A549 (cell line): ENCODE results near the gene TIMM50. TPM values are rescaled to one million over a fixed set of nuclear protein-coding genes. Genes with fewer than 3 reads are reported as not detected.

Experiments
- ATAC-seq, 2 experiments: fragments of 200-7000 bp in 1 of 2; fragments of >200 bp in 1 of 2; cut with Nextera tagmentation in 1 of 2; cut with Tn5 transposase in 1 of 2; 3 replicates each; pipeline versions ENCODE4 v1.8.0 to v1.9.1; 2018 to 2020; ENCODE audit warnings: mild to moderate bottlenecking in 1 of 2, moderate library complexity in 1 of 2
- CTCF ChIA-PET: fragments of 300-600 bp; sonication (Branson Sonifier 250); formaldehyde crosslinking; extraction: SDS; loops from one replicate; lab custom pipeline; 2021; ENCODE audit warnings: antibody characterized with exemption, inconsistent platforms; lab: Yijun Ruan, JAX
- POLR2A ChIA-PET: fragments of 350-600 bp; formaldehyde crosslinking; extraction: SDS; loops from one replicate; lab custom pipeline; 2021; ENCODE audit warnings: antibody characterized with exemption, inconsistent platforms; lab: Yijun Ruan, JAX
- DNase-seq, 2 experiments: peaks; one replicate each; pipeline versions ENCODE4 v3.0.0 to v3.0.0-alpha.2; 2011 to 2016; ENCODE audit warnings: low read depth in 1 of 2, low spot score in 1 of 2
- FAIRE-seq: peaks from 2 replicates; lab custom pipeline; 2011; peaks lifted over from hg19 to GRCh38; lab: Jason Lieb, UNC
- H3K27ac ChIP-seq, 2 experiments: fragments of >200 bp; sonication (Bioruptor Twin); formaldehyde crosslinking; 3 replicates each; pipeline ENCODE4 v1.5.1; 2016 to 2017
- H3K4me1 ChIP-seq: fragments of >200 bp; sonication (Bioruptor Twin); formaldehyde crosslinking; 3 replicates; pipeline ENCODE4 v1.6.1; 2016
- H3K4me2 ChIP-seq: fragments of >200 bp; sonication (Bioruptor Twin); formaldehyde crosslinking; 3 replicates; pipeline ENCODE4 v1.6.1; 2016
- H3K4me3 ChIP-seq: fragments of >200 bp; sonication (Bioruptor Twin); formaldehyde crosslinking; 3 replicates; pipeline ENCODE4 v1.5.1; 2016
- H3K9me3 ChIP-seq: fragments of >200 bp; sonication (Bioruptor Twin); formaldehyde crosslinking; 3 replicates; pipeline ENCODE4 v1.6.1; 2016
- CBX2 ChIP-seq: fragments of 200-600 bp; sonication (generic); IDR thresholded peaks from 2 replicates; pipeline ENCODE4 v1.6.1; 2016; ENCODE audit warnings: low read depth, mild to moderate bottlenecking, borderline replicate concordance
- CBX8 ChIP-seq: fragments of 200-600 bp; sonication (generic); IDR thresholded peaks from 2 replicates; pipeline ENCODE4 v1.6.1; 2016
- CHD4 ChIP-seq: fragments of 200-600 bp; sonication (generic); IDR thresholded peaks from 2 replicates; pipeline ENCODE4 v1.6.1; 2016; ENCODE audit warnings: antibody characterized with exemption, mild to moderate bottlenecking, borderline replicate concordance
- EP300 ChIP-seq, 2 experiments: fragments of >200 bp; sonication (Bioruptor Twin); formaldehyde crosslinking; IDR thresholded peaks; 2 replicates in 1 of 2; 3 replicates in 1 of 2; pipeline ENCODE4 v1.6.1; 2016 to 2017
- FOXS1 ChIP-seq: fragments of 250-450 bp; sonication (Bioruptor Pico); IDR thresholded peaks from 2 replicates; pipeline ENCODE4 v1.5.0; 2020; ENCODE audit warnings: mild to moderate bottlenecking, moderate library complexity
- GATA3 ChIP-seq: IDR thresholded peaks from 2 replicates; pipeline ENCODE4 v1.6.1; 2012; ENCODE audit warnings: borderline replicate concordance
- HDAC2 ChIP-seq: fragments of 200-600 bp; sonication (generic); IDR thresholded peaks from 2 replicates; pipeline ENCODE4 v1.6.1; 2016
- HEYL ChIP-seq: fragments of 250-450 bp; sonication (Bioruptor Pico); IDR thresholded peaks from 2 replicates; pipeline ENCODE4 v1.8.0; 2021; ENCODE audit warnings: mild to moderate bottlenecking, moderate library complexity
- JUN ChIP-seq, 2 experiments: fragments of >200 bp; sonication (Bioruptor Twin); formaldehyde crosslinking; IDR thresholded peaks; 2 replicates in 1 of 2; 3 replicates in 1 of 2; pipeline ENCODE4 v1.6.1; 2016 to 2017
- PHF8 ChIP-seq: fragments of 200-600 bp; sonication (generic); IDR thresholded peaks from 2 replicates; pipeline ENCODE4 v1.6.1; 2016; ENCODE audit warnings: low read depth, mild to moderate bottlenecking, antibody characterized with exemption, moderate library complexity, borderline replicate concordance
- RAD21 ChIP-seq, 2 experiments: fragments of >200 bp in 1 of 2; sonication (Bioruptor Twin) in 1 of 2; formaldehyde crosslinking in 1 of 2; IDR thresholded peaks in 1 of 2; conservative IDR thresholded peaks in 1 of 2; 2 replicates in 1 of 2; 3 replicates in 1 of 2; pipeline ENCODE4 v1.6.1; 2012 to 2018; ENCODE audit warnings: inconsistent platforms in 1 of 2
- ZNF302 ChIP-seq: fragments of 250-450 bp; sonication (Bioruptor Pico); IDR thresholded peaks from 2 replicates; pipeline ENCODE4 v1.9.0; 2021; ENCODE audit warnings: inconsistent platforms, mild to moderate bottlenecking, moderate library complexity
- WGBS: methylation state at CpG from one replicate; pipeline ENCODE4 v1.1.6; 2017; ENCODE audit errors: missing lambda C conversion rate; 5-methylcytosine and 5-hydroxymethylcytosine counted together
- polyA plus RNA-seq, 4 experiments: library from polyadenylated mRNA; depleted of rRNA in 3 of 4; stranded (reverse); fragments of >200 nt; fragmentation: RNase III in 1 of 4; extraction: RNeasy Plus Mini Kit Qiagen cat#74134 plus additional on column Dnase treatment in 1 of 4; gene quantifications; 2 replicates in 3 of 4; 3 replicates in 1 of 4; pipeline ENCODE4 v1.2.3, GENCODE V29; 2011 to 2017
- TF ChIP-seq, protein P1 (sequence below): fragments of >200 bp; sonication (Bioruptor Twin); formaldehyde crosslinking; IDR thresholded peaks from 3 replicates; pipeline ENCODE4 v1.6.1; 2016
- TF ChIP-seq, protein P2 (sequence below): fragments of 250-450 bp; sonication (Bioruptor Pico); IDR thresholded peaks from 2 replicates; pipeline ENCODE4 v1.5.0; 2020; ENCODE audit warnings: low read depth, mild to moderate bottlenecking, moderate library complexity
- TF ChIP-seq, protein P3 (sequence below): IDR thresholded peaks from 2 replicates; pipeline ENCODE4 v1.6.1; 2012
- TF ChIP-seq, protein P4 (sequence below): fragments of 250-450 bp; sonication (Bioruptor Pico); IDR thresholded peaks from 2 replicates; pipeline ENCODE4 v1.5.0; 2021; ENCODE audit warnings: mild to moderate bottlenecking, moderate library complexity, borderline replicate concordance
- TF ChIP-seq, protein P5 (sequence below): fragments of 150-350 bp; IDR thresholded peaks from 2 replicates; pipeline ENCODE4 v1.6.1; 2014; ENCODE audit warnings: low read depth, mild to moderate bottlenecking, low read length
- TF ChIP-seq, protein P6 (sequence below): fragments of 450-650 bp; IDR thresholded peaks from 2 replicates; pipeline ENCODE4 v1.6.1; 2014; ENCODE audit warnings: antibody characterized with exemption

Gene TIMM50
- polyA plus RNA-seq, 2 of the 4 experiments (the other 2 are of a cell fraction), result 204 to 234 TPM

DNA sequence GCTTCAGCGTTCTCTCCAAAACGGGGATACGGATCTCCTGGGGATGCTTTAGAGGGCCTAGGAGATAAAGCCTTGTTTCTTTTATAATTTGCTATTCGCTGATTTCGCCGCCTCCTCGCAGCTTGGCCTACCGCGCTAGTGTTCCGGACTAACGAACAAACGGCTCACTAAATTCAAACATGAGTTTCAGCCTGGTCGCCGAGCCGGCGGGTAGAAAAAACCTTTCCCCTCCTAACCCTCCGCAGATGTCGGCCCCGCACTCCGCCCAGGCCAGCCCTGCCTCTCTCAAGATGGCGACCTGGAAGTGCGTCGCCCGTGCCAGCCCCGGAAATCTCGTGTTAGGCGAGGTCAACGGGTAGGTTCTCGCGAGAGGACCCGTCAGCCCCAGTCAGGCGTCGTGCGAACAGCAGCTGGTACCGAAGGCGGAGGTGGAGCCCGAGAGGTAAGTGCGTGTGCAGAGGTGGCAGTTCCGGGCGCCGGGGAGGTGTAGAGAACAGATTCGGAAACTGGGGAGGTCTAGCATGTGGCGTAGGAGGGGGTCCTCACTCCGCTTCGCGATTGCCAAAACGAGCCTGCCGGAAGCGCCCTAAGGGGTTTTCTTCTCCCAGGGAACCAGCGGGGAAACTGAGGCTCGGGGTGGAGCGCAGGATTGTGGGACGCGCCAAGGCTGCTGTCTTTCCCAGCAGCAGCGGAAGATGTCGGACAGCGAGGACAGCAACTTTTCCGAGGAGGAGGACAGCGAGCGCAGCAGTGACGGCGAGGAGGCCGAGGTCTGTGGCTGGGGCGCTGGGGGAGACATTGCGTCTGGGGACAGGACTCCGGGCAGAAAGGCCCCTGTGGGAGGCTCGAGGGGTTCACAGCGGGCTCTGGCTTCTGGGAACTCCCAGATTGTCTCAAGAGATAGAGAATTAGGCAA lies 35.2 kb upstream of the TIMM50 start, which contains the start of gene SUPT5H (continued):
- TF ChIP-seq HEYL (CRISPR knock-in tag), result no peak
- TF ChIP-seq, protein P1, sequence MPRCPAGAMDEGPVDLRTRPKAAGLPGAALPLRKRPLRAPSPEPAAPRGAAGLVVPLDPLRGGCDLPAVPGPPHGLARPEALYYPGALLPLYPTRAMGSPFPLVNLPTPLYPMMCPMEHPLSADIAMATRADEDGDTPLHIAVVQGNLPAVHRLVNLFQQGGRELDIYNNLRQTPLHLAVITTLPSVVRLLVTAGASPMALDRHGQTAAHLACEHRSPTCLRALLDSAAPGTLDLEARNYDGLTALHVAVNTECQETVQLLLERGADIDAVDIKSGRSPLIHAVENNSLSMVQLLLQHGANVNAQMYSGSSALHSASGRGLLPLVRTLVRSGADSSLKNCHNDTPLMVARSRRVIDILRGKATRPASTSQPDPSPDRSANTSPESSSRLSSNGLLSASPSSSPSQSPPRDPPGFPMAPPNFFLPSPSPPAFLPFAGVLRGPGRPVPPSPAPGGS, result peak; percentile 96; the same call in 2 of the 3 replicates
- TF ChIP-seq, protein P2, sequence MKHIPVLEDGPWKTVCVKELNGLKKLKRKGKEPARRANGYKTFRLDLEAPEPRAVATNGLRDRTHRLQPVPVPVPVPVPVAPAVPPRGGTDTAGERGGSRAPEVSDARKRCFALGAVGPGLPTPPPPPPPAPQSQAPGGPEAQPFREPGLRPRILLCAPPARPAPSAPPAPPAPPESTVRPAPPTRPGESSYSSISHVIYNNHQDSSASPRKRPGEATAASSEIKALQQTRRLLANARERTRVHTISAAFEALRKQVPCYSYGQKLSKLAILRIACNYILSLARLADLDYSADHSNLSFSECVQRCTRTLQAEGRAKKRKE (CRISPR knock-in tag), result peak; percentile 64; the same call in 1 of the 2 replicates
- TF ChIP-seq, protein P3, sequence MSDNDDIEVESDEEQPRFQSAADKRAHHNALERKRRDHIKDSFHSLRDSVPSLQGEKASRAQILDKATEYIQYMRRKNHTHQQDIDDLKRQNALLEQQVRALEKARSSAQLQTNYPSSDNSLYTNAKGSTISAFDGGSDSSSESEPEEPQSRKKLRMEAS, result peak; percentile 100

DNA sequence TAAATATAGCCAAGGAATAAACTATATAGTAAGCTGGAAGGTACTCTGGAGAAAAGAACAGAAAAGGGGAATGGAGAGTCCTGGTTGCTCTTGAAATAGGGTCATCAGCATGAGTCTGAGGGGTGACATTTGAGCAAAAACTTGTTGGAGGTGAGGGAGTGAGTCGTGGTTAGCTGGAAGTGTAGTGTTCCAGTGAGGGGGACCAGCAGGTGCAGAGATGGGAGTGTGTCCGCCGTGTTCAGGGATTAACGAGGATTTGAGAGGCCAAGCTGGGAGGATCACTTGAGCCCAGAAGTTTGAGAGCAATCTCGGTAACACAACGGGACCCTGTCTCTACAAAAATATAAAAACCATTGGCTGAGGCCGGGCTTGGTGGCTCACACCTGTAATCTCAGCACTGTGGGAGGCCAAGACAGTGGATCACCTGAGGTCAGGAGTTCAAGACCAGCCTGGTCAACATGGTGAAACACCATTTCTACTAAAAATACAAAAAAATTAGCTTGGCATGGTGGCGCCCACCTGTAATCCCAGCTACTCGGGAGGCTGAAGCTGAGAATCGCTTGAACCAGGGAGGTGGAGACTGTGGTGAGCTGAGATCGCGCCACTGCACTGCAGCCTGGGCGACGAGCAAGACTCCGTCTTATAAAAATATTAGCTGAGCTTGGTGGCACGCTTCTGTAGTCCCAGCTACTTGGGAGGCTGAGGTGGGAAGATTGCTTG lies 34.1 kb upstream of the TIMM50 start:
- Histone ChIP-seq H3K27ac (peak overlapping the region; percentile 86 to 90), H3K9me3 (no peaks in the 10 kb centered on the region), H3K4me1 (peaks cover 26% of the 10 kb centered on the region; the same call in 2 of the 3 replicates), H3K4me2 (peak overlapping the region; percentile 76), H3K4me3 (peak overlapping the region; percentile 80)
- TF ChIP-seq CHD4 (no peak), RAD21 (conservative IDR thresholded peaks at IDR 0.05 in 1 of 2, IDR thresholded peaks at IDR 0.05 in 1 of 2) (no peak), FOXS1 (CRISPR knock-in tag) (no peak), GATA3 (no peak), CBX2 (no peak), JUN (IDR thresholded peaks at IDR 0.05) (no peak), EP300 (IDR thresholded peaks at IDR 0.05) (no peak), CBX8 (no peak), PHF8 (no peak), ZNF302 (no peak), HDAC2 (no peak)
- TF ChIP-seq, protein P4, sequence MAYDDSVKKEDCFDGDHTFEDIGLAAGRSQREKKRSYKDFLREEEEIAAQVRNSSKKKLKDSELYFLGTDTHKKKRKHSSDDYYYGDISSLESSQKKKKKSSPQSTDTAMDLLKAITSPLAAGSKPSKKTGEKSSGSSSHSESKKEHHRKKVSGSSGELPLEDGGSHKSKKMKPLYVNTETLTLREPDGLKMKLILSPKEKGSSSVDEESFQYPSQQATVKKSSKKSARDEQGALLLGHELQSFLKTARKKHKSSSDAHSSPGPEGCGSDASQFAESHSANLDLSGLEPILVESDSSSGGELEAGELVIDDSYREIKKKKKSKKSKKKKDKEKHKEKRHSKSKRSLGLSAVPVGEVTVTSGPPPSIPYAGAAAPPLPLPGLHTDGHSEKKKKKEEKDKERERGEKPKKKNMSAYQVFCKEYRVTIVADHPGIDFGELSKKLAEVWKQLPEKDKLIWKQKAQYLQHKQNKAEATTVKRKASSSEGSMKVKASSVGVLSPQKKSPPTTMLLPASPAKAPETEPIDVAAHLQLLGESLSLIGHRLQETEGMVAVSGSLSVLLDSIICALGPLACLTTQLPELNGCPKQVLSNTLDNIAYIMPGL (CRISPR knock-in tag), result no peak
- TF ChIP-seq, protein P5, sequence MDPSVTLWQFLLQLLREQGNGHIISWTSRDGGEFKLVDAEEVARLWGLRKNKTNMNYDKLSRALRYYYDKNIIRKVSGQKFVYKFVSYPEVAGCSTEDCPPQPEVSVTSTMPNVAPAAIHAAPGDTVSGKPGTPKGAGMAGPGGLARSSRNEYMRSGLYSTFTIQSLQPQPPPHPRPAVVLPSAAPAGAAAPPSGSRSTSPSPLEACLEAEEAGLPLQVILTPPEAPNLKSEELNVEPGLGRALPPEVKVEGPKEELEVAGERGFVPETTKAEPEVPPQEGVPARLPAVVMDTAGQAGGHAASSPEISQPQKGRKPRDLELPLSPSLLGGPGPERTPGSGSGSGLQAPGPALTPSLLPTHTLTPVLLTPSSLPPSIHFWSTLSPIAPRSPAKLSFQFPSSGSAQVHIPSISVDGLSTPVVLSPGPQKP, result no peak
- TF ChIP-seq, protein P6, sequence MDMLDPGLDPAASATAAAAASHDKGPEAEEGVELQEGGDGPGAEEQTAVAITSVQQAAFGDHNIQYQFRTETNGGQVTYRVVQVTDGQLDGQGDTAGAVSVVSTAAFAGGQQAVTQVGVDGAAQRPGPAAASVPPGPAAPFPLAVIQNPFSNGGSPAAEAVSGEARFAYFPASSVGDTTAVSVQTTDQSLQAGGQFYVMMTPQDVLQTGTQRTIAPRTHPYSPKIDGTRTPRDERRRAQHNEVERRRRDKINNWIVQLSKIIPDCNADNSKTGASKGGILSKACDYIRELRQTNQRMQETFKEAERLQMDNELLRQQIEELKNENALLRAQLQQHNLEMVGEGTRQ, result no peak
- CTCF ChIA-PET, result interaction anchor here (0.6 to 14.2 kb wide), 12 partner anchors 11 to 225 kb away, joined by 3 to 279 read pairs (median 6); partner anchors contain the start of genes EID2, EID2B and RPS16
- FAIRE-seq (no peak), ATAC-seq (no peak), DNase-seq (no peak)
- WGBS, result 86% methylated on average over 16 of the region's 16 CpGs
- POLR2A ChIA-PET, result interaction anchor here (1.2 to 1.6 kb wide), 2 partner anchors 11 to 68 kb away, joined by 4 to 8 read pairs; partner anchors contain the start of gene RPS16
